ENCODE measurements around the gene LMAN2. TPM values are rescaled to one million over a fixed set of nuclear protein-coding genes. Genes with fewer than 3 reads are reported as not detected.

Gene LMAN2
- total RNA-seq, 2 donors from 2014 or later, result 119 to 128 TPM

GRCh38 chr5:177387405-177387804 lies 35.9 kb upstream of the LMAN2 start:
- no peak overlapping the region for H3K27ac Mint-ChIP-seq
- TF ChIP-seq CTCF (conservative IDR thresholded peaks at IDR 0.05), result no peak
- Histone ChIP-seq H3K9ac (ENCODE audit: extremely low read depth, low read length, poor library complexity, severe bottlenecking) (no peak overlapping the region), H3K27ac (ENCODE audit: low read depth, low read length) (no peak overlapping the region), H3K36me3 (ENCODE audit: control insufficient read depth, insufficient read depth, low read length) (no peaks in the 10 kb centered on the region), H3K4me1 (ENCODE audit: control insufficient read depth, insufficient read depth, low read length) (no peaks in the 10 kb centered on the region), H3K4me3 (ENCODE audit: low read length) (no peak overlapping the region), H3K27me3 (ENCODE audit: control insufficient read depth, insufficient read depth, low read length, poor library complexity, severe bottlenecking) (peaks cover 17% of the 10 kb centered on the region), H3K9me3 (ENCODE audit: control insufficient read depth, low read length) (no peaks in the 10 kb centered on the region)
- H3K9me3 Mint-ChIP-seq, result no peaks in the 10 kb centered on the region
- DNase-seq, result no peak
- no peak overlapping the region for H3K4me3 Mint-ChIP-seq
- no peaks in the 10 kb centered on the region for H3K36me3 Mint-ChIP-seq (ENCODE audit: low read depth)
- H3K4me1 Mint-ChIP-seq, result peaks cover 2% of the 10 kb centered on the region
- 93 to 98% methylated on average over 13 to 14 of the region's 14 CpGs for WGBS, 2 experiments (ENCODE audit: insufficient coverage in 1 of 2, insufficient read length in 1 of 2)
- peaks cover 50% of the 10 kb centered on the region for H3K27me3 Mint-ChIP-seq (ENCODE audit: insufficient read depth)

DNA sequence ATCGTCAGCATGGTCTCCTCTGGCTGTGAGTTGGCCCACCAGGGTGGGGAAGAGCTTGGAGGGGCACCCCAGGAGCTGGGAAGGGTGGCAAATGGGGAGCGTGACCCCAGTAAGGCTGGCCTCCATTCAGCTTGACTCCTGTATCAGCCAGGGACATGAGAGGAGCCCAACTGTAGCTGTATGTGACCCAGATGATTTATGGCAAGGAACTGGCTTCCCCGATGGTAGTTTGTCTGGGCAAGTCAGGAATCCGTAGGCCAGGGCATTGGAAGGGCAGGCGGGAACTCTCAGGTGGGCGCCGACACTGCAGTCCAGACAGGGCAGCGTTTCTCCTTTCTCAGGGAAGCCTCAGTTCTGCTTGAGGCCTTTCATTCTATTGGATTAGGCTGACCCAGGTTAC lies 35.1 kb upstream of the LMAN2 start:
- H3K4me1 ChIP-seq (ENCODE audit: control insufficient read depth, insufficient read depth, low read length), result no peaks in the 10 kb centered on the region
- H3K4me3 ChIP-seq (ENCODE audit: low read length), result no peak overlapping the region
- 90 to 92% methylated on average over 7 to 8 of the region's 8 CpGs for WGBS, 2 experiments (ENCODE audit: insufficient coverage in 1 of 2, insufficient read length in 1 of 2)
- H3K36me3 ChIP-seq (ENCODE audit: control insufficient read depth, insufficient read depth, low read length), result no peaks in the 10 kb centered on the region
- Mint-ChIP-seq H3K4me3 (no peak overlapping the region), H3K9me3 (no peaks in the 10 kb centered on the region), H3K27me3 (ENCODE audit: insufficient read depth) (peaks cover 47% of the 10 kb centered on the region), H3K4me1 (peaks cover 2% of the 10 kb centered on the region), H3K27ac (no peak overlapping the region), H3K36me3 (ENCODE audit: low read depth) (no peaks in the 10 kb centered on the region)
- H3K9me3 ChIP-seq (ENCODE audit: control insufficient read depth, low read length), result no peaks in the 10 kb centered on the region
- no peak for DNase-seq
- peaks cover 17% of the 10 kb centered on the region for H3K27me3 ChIP-seq (ENCODE audit: control insufficient read depth, insufficient read depth, low read length, poor library complexity, severe bottlenecking)
- H3K9ac ChIP-seq (ENCODE audit: extremely low read depth, low read length, poor library complexity, severe bottlenecking), result no peak overlapping the region
- no peak for TF ChIP-seq CTCF (conservative IDR thresholded peaks at IDR 0.05)
- no peak overlapping the region for H3K27ac ChIP-seq (ENCODE audit: low read depth, low read length)

GRCh38 chr5:177385720-177386119 lies 34.3 kb upstream of the LMAN2 start:
- Histone ChIP-seq H3K4me1 (ENCODE audit: control insufficient read depth, insufficient read depth, low read length) (no peaks in the 10 kb centered on the region), H3K27me3 (ENCODE audit: control insufficient read depth, insufficient read depth, low read length, poor library complexity, severe bottlenecking) (peaks cover 17% of the 10 kb centered on the region), H3K27ac (ENCODE audit: low read depth, low read length) (no peak overlapping the region), H3K9ac (ENCODE audit: extremely low read depth, low read length, poor library complexity, severe bottlenecking) (no peak overlapping the region), H3K36me3 (ENCODE audit: control insufficient read depth, insufficient read depth, low read length) (no peaks in the 10 kb centered on the region), H3K4me3 (ENCODE audit: low read length) (no peak overlapping the region), H3K9me3 (ENCODE audit: control insufficient read depth, low read length) (no peaks in the 10 kb centered on the region)
- WGBS, 2 experiments (ENCODE audit: insufficient coverage in 1 of 2, insufficient read length in 1 of 2), result 85 to 93% methylated on average over 3 to 11 of the region's 11 CpGs
- Mint-ChIP-seq H3K4me3 (no peak overlapping the region), H3K4me1 (peaks cover 5% of the 10 kb centered on the region), H3K36me3 (ENCODE audit: low read depth) (no peaks in the 10 kb centered on the region), H3K27ac (no peak overlapping the region), H3K27me3 (ENCODE audit: insufficient read depth) (peaks cover 41% of the 10 kb centered on the region), H3K9me3 (no peaks in the 10 kb centered on the region)
- no peak for TF ChIP-seq CTCF (conservative IDR thresholded peaks at IDR 0.05)
- DNase-seq, result no peak

All from endodermal cell (in vitro differentiated cells).